ENCODE results near the gene RIMOC1. TPM values are rescaled to one million over a fixed set of nuclear protein-coding genes. Genes with fewer than 3 reads are reported as not detected.
A peak's percentile ranks its signal among the peaks of the same experiment; 100 is the strongest.

The RIMOC1 gene
- total and polyA plus RNA-seq, 2 donors (not counting 1 experiment from before 2014, with no cell fraction given), result 5.3 to 33.1 TPM

DNA sequence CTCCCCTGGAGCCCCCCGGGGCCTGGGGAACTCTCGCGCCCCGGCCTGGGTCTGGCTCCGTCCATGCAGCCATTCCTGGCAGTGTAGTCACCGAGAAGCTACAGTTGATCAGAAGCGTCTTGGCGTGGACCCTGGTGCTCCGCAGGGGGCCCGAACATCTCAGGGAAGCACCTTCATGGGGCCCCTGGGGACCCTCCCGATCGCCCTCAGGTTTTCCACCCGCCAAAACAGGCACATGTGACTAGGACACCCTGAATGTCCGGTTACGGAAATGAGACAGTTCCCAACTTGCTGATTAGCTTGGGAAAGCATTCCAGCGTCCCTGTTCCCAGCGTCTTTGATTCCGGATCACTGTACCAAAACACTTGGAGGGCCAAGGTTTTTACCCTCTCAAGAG lies 21.4 kb downstream of the RIMOC1 start:
- H3K27ac ChIP-seq (ENCODE audit: low read length in 2 of 2), result peak overlapping the region; percentile 96 to 98
- peak overlapping the region; percentile 92 for H3K9ac ChIP-seq (ENCODE audit: low read length)
- Mint-ChIP-seq H3K4me1 (peaks cover 24% of the 10 kb centered on the region), H3K27me3 (no peaks in the 10 kb centered on the region), H3K27ac (peak overlapping the region; percentile 95), H3K4me3 (peak overlapping the region; percentile 86), H3K9me3 (ENCODE audit: insufficient read depth) (no peaks in the 10 kb centered on the region)
- under 1% methylated on average over 18 of the region's 18 CpGs for WGBS (ENCODE audit: insufficient coverage)
- TF ChIP-seq, protein P1, sequence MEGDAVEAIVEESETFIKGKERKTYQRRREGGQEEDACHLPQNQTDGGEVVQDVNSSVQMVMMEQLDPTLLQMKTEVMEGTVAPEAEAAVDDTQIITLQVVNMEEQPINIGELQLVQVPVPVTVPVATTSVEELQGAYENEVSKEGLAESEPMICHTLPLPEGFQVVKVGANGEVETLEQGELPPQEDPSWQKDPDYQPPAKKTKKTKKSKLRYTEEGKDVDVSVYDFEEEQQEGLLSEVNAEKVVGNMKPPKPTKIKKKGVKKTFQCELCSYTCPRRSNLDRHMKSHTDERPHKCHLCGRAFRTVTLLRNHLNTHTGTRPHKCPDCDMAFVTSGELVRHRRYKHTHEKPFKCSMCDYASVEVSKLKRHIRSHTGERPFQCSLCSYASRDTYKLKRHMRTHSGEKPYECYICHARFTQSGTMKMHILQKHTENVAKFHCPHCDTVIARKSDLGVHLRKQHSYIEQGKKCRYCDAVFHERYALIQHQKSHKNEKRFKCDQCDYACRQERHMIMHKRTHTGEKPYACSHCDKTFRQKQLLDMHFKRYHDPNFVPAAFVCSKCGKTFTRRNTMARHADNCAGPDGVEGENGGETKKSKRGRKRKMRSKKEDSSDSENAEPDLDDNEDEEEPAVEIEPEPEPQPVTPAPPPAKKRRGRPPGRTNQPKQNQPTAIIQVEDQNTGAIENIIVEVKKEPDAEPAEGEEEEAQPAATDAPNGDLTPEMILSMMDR (IDR thresholded peaks at IDR 0.05), result no peak
- no peak for TF ChIP-seq EZH2 (IDR thresholded peaks at IDR 0.05; ENCODE audit: borderline replicate concordance, insufficient read depth, low read depth, low read length, poor library complexity, severe bottlenecking)
- CTCF ChIA-PET, result interaction anchor here (0.5 to 2.1 kb wide), 5 partner anchors 21 to 132 kb away, joined by 3 to 10 read pairs (median 5); partner anchors contain the start of gene RIMOC1
- H2AFZ ChIP-seq (ENCODE audit: insufficient read depth, low read depth, low read length, poor library complexity, severe bottlenecking), result peak overlapping the region; percentile 89
- no peaks in the 10 kb centered on the region for H3K79me2 ChIP-seq (ENCODE audit: control insufficient read depth, insufficient read depth, low read length)
- no peaks in the 10 kb centered on the region for H4K20me1 ChIP-seq (ENCODE audit: control insufficient read depth, insufficient read depth, low read length, poor library complexity, severe bottlenecking)
- peaks cover 3 to 8% of the 10 kb centered on the region in 2 experiments for H3K36me3 ChIP-seq (replicated peaks in 1 of 2; ENCODE audit: control extremely low read depth in 1 of 2, control insufficient read depth in 1 of 2, extremely low read depth in 1 of 2, insufficient read depth in 2 of 2, low read length in 1 of 2)
- peak overlapping the region; percentile 93 for H3K4me2 ChIP-seq (replicated peaks; ENCODE audit: low read depth, low read length, poor library complexity, severe bottlenecking)
- DNase-seq (no peak), ATAC-seq (ENCODE audit: low read depth) (no peak)
- no peaks in the 10 kb centered on the region for H3K9me3 ChIP-seq (ENCODE audit: control extremely low read depth in 1 of 3, control insufficient read depth in 2 of 3, insufficient read depth in 1 of 3, low read length in 2 of 3)
- H3K4me3 ChIP-seq (ENCODE audit: control extremely low read depth in 1 of 5, extremely low read depth in 1 of 5, insufficient read depth in 1 of 5, low read depth in 2 of 5, low read length in 4 of 5), result peak overlapping the region; percentile 72 to 87 (median 77)
- intact Hi-C loops (cut with micrococcal nuclease), result loop anchor here (1.0 to 10.0 kb wide), 10 partner anchors 21 to 1679 kb away; partner anchors contain the start of genes HMGCS1, OXCT1, PAIP1 and PRKAA1
- H3K4me1 ChIP-seq (ENCODE audit: control insufficient read depth in 2 of 2, insufficient read depth in 2 of 2, low read length in 2 of 2), result peaks cover 13 to 17% of the 10 kb centered on the region in 2 donors
- H3K27me3 ChIP-seq (replicated peaks in 1 of 4; ENCODE audit: control extremely low read depth in 1 of 4, control insufficient read depth in 3 of 4, insufficient read depth in 4 of 4, low read length in 3 of 4), result no peaks in the 10 kb centered on the region
- POLR2A ChIA-PET, result interaction anchor here (0.6 to 2.1 kb wide), 5 partner anchors 14 to 1558 kb away, joined by 3 to 15 read pairs (median 8); partner anchors contain the start of genes OXCT1, RIMOC1 and TMEM267

DNA sequence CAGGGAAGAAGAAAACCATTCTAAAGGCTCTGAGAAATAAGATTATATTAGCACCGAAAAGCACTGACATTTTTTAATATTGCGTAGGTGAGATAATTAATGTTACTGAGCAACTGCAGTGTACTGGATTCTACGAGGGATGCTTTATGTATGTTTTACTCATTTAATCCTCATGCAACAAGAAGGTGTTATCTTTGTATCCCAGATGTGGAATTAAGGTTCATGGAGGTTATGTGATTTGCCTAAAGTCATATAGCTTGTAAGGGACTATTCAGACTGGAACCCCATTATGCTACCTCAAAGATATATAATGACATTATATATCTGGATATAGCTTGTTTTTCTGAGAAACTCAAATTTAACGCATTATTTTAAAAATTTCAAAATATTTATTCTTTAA lies 23.5 kb downstream of the RIMOC1 start:
- Histone ChIP-seq H3K27ac (ENCODE audit: low read length in 2 of 2) (no peak overlapping the region), H3K79me2 (ENCODE audit: control insufficient read depth, insufficient read depth, low read length) (no peaks in the 10 kb centered on the region), H3K27me3 (replicated peaks in 1 of 4; ENCODE audit: control extremely low read depth in 1 of 4, control insufficient read depth in 3 of 4, insufficient read depth in 4 of 4, low read length in 3 of 4) (no peaks in the 10 kb centered on the region), H2AFZ (ENCODE audit: insufficient read depth, low read depth, low read length, poor library complexity, severe bottlenecking) (no peak overlapping the region), H4K20me1 (ENCODE audit: control insufficient read depth, insufficient read depth, low read length, poor library complexity, severe bottlenecking) (no peaks in the 10 kb centered on the region), H3K4me3 (ENCODE audit: control extremely low read depth in 1 of 5, extremely low read depth in 1 of 5, insufficient read depth in 1 of 5, low read depth in 2 of 5, low read length in 4 of 5) (no peak overlapping the region), H3K4me2 (replicated peaks; ENCODE audit: low read depth, low read length, poor library complexity, severe bottlenecking) (no peak overlapping the region), H3K36me3 (replicated peaks in 1 of 2; ENCODE audit: control extremely low read depth in 1 of 2, control insufficient read depth in 1 of 2, extremely low read depth in 1 of 2, insufficient read depth in 2 of 2, low read length in 1 of 2) (peaks cover 5 to 11% of the 10 kb centered on the region in 2 experiments), H3K9ac (ENCODE audit: low read length) (no peak overlapping the region), H3K4me1 (ENCODE audit: control insufficient read depth in 2 of 2, insufficient read depth in 2 of 2, low read length in 2 of 2) (peaks cover 13 to 17% of the 10 kb centered on the region in 2 donors), H3K9me3 (ENCODE audit: control extremely low read depth in 1 of 3, control insufficient read depth in 2 of 3, insufficient read depth in 1 of 3, low read length in 2 of 3) (no peaks in the 10 kb centered on the region)
- no peak for TF ChIP-seq EZH2 (IDR thresholded peaks at IDR 0.05; ENCODE audit: borderline replicate concordance, insufficient read depth, low read depth, low read length, poor library complexity, severe bottlenecking)
- TF ChIP-seq, protein P1 (IDR thresholded peaks at IDR 0.05), result no peak
- no CpG with 5 or more reads among the region's 4 CpGs for WGBS (ENCODE audit: insufficient coverage)
- H3K27me3 Mint-ChIP-seq, result no peaks in the 10 kb centered on the region
- H3K27ac Mint-ChIP-seq, result no peak overlapping the region
- no peak for DNase-seq
- ChIA-PET POLR2A (no interaction called here), CTCF (interaction anchor here (0.7 kb wide), 1 partner anchor 57 kb away, joined by 3 read pairs; no protein-coding TSS in a partner anchor)
- H3K9me3 Mint-ChIP-seq (ENCODE audit: insufficient read depth), result no peaks in the 10 kb centered on the region
- H3K4me1 Mint-ChIP-seq, result peaks cover 19% of the 10 kb centered on the region
- ATAC-seq (ENCODE audit: low read depth), result no peak
- H3K4me3 Mint-ChIP-seq, result no peak overlapping the region
- intact Hi-C loops (cut with micrococcal nuclease), result loop anchor here (5.0 to 10.0 kb wide), 4 partner anchors 1137 to 1627 kb away; partner anchors contain the start of genes HMGCS1, PAIP1 and TMEM267

Data from B cell (primary cell).